ENCODE measurements around the gene OSCP1.

Gene OSCP1

GRCh38 chr1:36463463-36463802 lies 13.2 kb upstream of the OSCP1 start:
- Histone ChIP-seq H3K27me3 (ENCODE audit: control insufficient read depth, insufficient read depth, low read length) (peaks cover 34% of the 10 kb centered on the region), H3K36me3 (ENCODE audit: control insufficient read depth, insufficient read depth, low read length) (peaks cover 39% of the 10 kb centered on the region), H3K27ac (ENCODE audit: low read depth, low read length) (peak overlapping the region; percentile 83; the same call in 1 of the 2 replicates), H3K4me1 (ENCODE audit: control insufficient read depth, insufficient read depth, low read length) (peaks cover 13% of the 10 kb centered on the region), H3K9ac (ENCODE audit: low read length) (peak overlapping the region; percentile 88), H3K4me3 (ENCODE audit: low read depth, low read length) (peak overlapping the region; percentile 95), H3K9me3 (ENCODE audit: control insufficient read depth, insufficient read depth, low read depth, low read length) (no peaks in the 10 kb centered on the region)

- Histone ChIP-seq H3K27me3 (ENCODE audit: control insufficient read depth, insufficient read depth, low read length) (no peaks in the 10 kb centered on the region), H3K9me3 (ENCODE audit: control insufficient read depth, insufficient read depth, low read depth, low read length) (no peaks in the 10 kb centered on the region), H3K9ac (ENCODE audit: low read length) (no peak overlapping the region), H3K36me3 (ENCODE audit: control insufficient read depth, insufficient read depth, low read length) (peaks cover 76% of the 10 kb centered on the region), H3K4me3 (ENCODE audit: low read depth, low read length) (no peak overlapping the region), H3K27ac (ENCODE audit: low read depth, low read length) (no peak overlapping the region), H3K4me1 (ENCODE audit: control insufficient read depth, insufficient read depth, low read length) (no peaks in the 10 kb centered on the region; the same call in 1 of the 2 replicates)
Measured at GRCh38 chr1:36458910-36459309, 8.7 kb upstream of the OSCP1 start.

GRCh38 chr1:36457691-36458090 lies 7.4 kb upstream of the OSCP1 start:
- Histone ChIP-seq H3K36me3 (ENCODE audit: control insufficient read depth, insufficient read depth, low read length) (peaks cover 76% of the 10 kb centered on the region), H3K4me3 (ENCODE audit: low read depth, low read length) (no peak overlapping the region)

DNA sequence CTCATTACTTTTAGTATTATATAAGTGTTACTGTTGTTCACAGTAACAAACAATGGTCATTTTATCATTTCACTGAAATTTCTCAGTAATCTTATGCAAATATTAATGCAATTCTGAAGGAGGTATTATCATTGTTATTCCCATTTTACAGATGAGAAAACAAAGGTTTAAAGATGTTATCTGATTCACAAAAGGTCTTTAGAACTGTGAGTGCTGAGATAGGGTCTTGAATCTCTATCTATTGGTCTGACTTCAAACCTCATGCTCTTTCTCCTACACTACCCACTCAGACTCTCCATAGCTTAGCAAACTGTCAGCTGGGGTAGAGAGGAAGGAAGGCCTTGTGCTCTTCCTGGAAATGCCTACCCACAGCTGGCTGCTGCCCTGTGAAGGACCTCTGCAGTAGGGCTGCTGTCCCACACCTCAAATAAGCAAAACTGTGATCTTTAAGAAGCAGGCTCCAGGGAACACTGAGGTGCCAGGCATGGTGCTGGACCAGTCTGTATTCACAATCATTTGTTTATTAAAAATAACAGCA lies 6.2 kb upstream of the OSCP1 start:
- no peaks in the 10 kb centered on the region for H3K9me3 ChIP-seq (ENCODE audit: control insufficient read depth, insufficient read depth, low read depth, low read length)
- no peak overlapping the region for H3K4me3 ChIP-seq (ENCODE audit: low read depth, low read length)
- no peak overlapping the region for H3K27ac ChIP-seq (ENCODE audit: low read depth, low read length)
- no peaks in the 10 kb centered on the region for H3K4me1 ChIP-seq (ENCODE audit: control insufficient read depth, insufficient read depth, low read length)
- H3K36me3 ChIP-seq (ENCODE audit: control insufficient read depth, insufficient read depth, low read length) = peaks cover 65% of the 10 kb centered on the region
- H3K27me3 ChIP-seq (ENCODE audit: control insufficient read depth, insufficient read depth, low read length) = no peaks in the 10 kb centered on the region
- no peak overlapping the region for H3K9ac ChIP-seq (ENCODE audit: low read length)

More at GRCh38 chr1:36457691-36458090, 7.4 kb upstream of the OSCP1 start:
- Histone ChIP-seq H3K9me3 (ENCODE audit: control insufficient read depth, insufficient read depth, low read depth, low read length) (no peaks in the 10 kb centered on the region), H3K27me3 (ENCODE audit: control insufficient read depth, insufficient read depth, low read length) (no peaks in the 10 kb centered on the region), H3K27ac (ENCODE audit: low read depth, low read length) (no peak overlapping the region), H3K9ac (ENCODE audit: low read length) (no peak overlapping the region), H3K4me1 (ENCODE audit: control insufficient read depth, insufficient read depth, low read length) (no peaks in the 10 kb centered on the region)

DNA sequence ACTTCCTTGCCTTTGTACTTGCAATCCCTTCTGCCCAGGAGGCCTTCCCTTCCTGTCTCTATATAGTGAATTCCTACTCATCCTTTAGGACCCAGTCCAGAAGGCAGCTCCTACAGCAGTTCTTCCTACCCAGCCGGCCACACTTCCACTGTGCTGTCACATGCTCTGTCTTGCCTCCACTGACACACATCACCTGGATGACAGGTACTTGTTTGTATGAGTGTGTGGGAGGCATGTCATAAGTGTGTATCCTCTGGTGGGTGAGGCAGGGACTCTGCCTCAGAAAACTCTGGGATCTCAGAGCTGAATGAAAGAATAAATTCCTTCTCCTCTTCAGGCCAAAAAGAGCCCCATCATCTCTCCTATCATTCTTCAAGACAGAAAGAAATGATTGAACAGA lies 5.1 kb upstream of the OSCP1 start:
- H3K36me3 ChIP-seq (ENCODE audit: control insufficient read depth, insufficient read depth, low read length) = peaks cover 55% of the 10 kb centered on the region
- H3K4me3 ChIP-seq (ENCODE audit: low read depth, low read length) = no peak overlapping the region
- H3K9ac ChIP-seq (ENCODE audit: low read length) = no peak overlapping the region
- H3K27ac ChIP-seq (ENCODE audit: low read depth, low read length) = no peak overlapping the region
- H3K4me1 ChIP-seq (ENCODE audit: control insufficient read depth, insufficient read depth, low read length) = no peaks in the 10 kb centered on the region
- H3K9me3 ChIP-seq (ENCODE audit: control insufficient read depth, insufficient read depth, low read depth, low read length) = no peaks in the 10 kb centered on the region
- no peaks in the 10 kb centered on the region for H3K27me3 ChIP-seq (ENCODE audit: control insufficient read depth, insufficient read depth, low read length)

- H3K9ac ChIP-seq (ENCODE audit: low read length) = no peak overlapping the region
- peaks cover 41% of the 10 kb centered on the region for H3K36me3 ChIP-seq (ENCODE audit: control insufficient read depth, insufficient read depth, low read length)
- no peak overlapping the region for H3K4me3 ChIP-seq (ENCODE audit: low read depth, low read length)
- no peak overlapping the region for H3K27ac ChIP-seq (ENCODE audit: low read depth, low read length)
- no peaks in the 10 kb centered on the region for H3K9me3 ChIP-seq (ENCODE audit: control insufficient read depth, insufficient read depth, low read depth, low read length)
- H3K27me3 ChIP-seq (ENCODE audit: control insufficient read depth, insufficient read depth, low read length) = no peaks in the 10 kb centered on the region
- no peaks in the 10 kb centered on the region for H3K4me1 ChIP-seq (ENCODE audit: control insufficient read depth, insufficient read depth, low read length)
Measured at GRCh38 chr1:36453600-36454388, 3.5 kb upstream of the OSCP1 start.

DNA sequence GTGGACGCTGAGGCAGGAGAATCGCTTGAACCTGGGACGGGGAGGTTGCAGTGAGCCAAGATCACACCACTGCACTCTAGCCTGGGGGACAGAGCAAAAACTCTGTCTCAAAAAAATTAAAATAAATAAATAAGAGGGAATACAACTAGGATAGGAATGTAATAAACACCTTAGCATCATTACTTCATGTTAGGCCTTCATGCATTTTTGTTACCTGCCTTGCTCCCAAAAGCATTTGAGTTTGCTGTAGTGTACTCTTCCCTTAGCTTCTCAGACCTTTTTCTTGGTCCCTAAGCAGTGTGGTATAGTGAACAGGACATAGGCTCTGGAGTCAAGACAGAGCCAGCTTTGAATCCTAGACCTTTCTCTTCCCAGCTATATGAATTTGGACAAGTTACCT lies 2.8 kb upstream of the OSCP1 start:
- H3K27ac ChIP-seq (ENCODE audit: low read depth, low read length) = no peak overlapping the region

DNA sequence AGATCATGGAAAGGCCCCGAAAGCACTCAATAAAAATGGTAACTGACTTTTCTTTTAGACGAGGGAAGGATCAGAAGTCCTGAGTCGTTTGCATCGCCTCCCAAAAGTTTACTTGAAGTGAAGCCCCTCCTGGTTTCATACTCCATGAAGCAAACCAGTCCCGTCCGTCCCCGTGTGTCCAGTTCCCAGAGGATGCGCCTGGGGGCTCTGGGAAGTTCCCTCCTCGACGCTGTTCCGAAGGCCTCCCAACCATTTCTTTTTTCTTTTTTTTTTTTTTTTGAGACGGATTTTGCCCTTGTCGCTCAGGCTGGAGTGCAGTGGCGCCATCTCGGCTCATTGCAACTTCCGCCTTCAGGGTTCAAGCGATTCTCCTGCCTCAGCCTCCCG lies 661 bp upstream of the OSCP1 start:
- Histone ChIP-seq H3K36me3 (ENCODE audit: control insufficient read depth, insufficient read depth, low read length) (peaks cover 18% of the 10 kb centered on the region), H3K27ac (ENCODE audit: low read depth, low read length) (peak overlapping the region; percentile 63; the same call in 1 of the 2 replicates), H3K27me3 (ENCODE audit: control insufficient read depth, insufficient read depth, low read length) (no peaks in the 10 kb centered on the region), H3K9me3 (ENCODE audit: control insufficient read depth, insufficient read depth, low read depth, low read length) (no peaks in the 10 kb centered on the region), H3K9ac (ENCODE audit: low read length) (peak overlapping the region; percentile 88), H3K4me1 (ENCODE audit: control insufficient read depth, insufficient read depth, low read length) (0 out of 2 replicates have a peak, but pooled peaks cover 3% of the 10 kb centered on the region), H3K4me3 (ENCODE audit: low read depth, low read length) (peak overlapping the region; percentile 75)

More for the DNA sequence above, 2.8 kb upstream of the OSCP1 start:
- H3K9ac ChIP-seq (ENCODE audit: low read length) = no peak overlapping the region
- H3K4me3 ChIP-seq (ENCODE audit: low read depth, low read length) = no peak overlapping the region
- H3K4me1 ChIP-seq (ENCODE audit: control insufficient read depth, insufficient read depth, low read length) = no peaks in the 10 kb centered on the region
- no peaks in the 10 kb centered on the region for H3K9me3 ChIP-seq (ENCODE audit: control insufficient read depth, insufficient read depth, low read depth, low read length)
- no peaks in the 10 kb centered on the region for H3K27me3 ChIP-seq (ENCODE audit: control insufficient read depth, insufficient read depth, low read length)
- H3K36me3 ChIP-seq (ENCODE audit: control insufficient read depth, insufficient read depth, low read length) = peaks cover 35% of the 10 kb centered on the region

GRCh38 chr1:36448530-36449056 lies 1.7 kb downstream of the OSCP1 start:
- no peaks in the 10 kb centered on the region; the same call in 1 of the 2 replicates for H3K36me3 ChIP-seq (ENCODE audit: control insufficient read depth, insufficient read depth, low read length)
- 0 out of 2 replicates have a peak, but pooled peaks cover 3% of the 10 kb centered on the region for H3K4me1 ChIP-seq (ENCODE audit: control insufficient read depth, insufficient read depth, low read length)
- no peaks in the 10 kb centered on the region for H3K9me3 ChIP-seq (ENCODE audit: control insufficient read depth, insufficient read depth, low read depth, low read length)
- H3K27ac ChIP-seq (ENCODE audit: low read depth, low read length) = no peak overlapping the region
- H3K9ac ChIP-seq (ENCODE audit: low read length) = no peak overlapping the region
- no peak overlapping the region for H3K4me3 ChIP-seq (ENCODE audit: low read depth, low read length)
- no peaks in the 10 kb centered on the region for H3K27me3 ChIP-seq (ENCODE audit: control insufficient read depth, insufficient read depth, low read length)

GRCh38 chr1:36447450-36447849 lies 2.8 kb downstream of the OSCP1 start:
- 0 out of 2 replicates have a peak, but pooled peaks cover 3% of the 10 kb centered on the region for H3K4me1 ChIP-seq (ENCODE audit: control insufficient read depth, insufficient read depth, low read length)

DNA sequence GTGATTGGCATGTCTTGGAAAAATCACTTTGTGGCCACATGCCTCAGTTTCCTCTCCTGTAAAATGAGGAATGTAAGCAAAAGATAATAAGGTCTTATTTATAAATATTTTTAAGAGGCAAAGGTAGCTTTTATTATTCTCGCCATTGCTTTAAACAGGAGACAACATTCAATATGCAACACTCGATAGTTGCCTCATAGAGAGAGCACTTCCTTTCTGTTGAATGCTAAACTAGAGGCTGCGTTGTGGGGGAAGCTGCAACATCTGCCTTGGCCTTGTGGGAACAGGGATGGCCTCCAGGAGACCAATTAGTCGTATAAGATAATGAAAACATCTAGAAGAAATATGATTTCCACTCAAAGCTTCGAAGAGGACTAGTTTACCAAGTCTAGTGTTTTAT lies 3.5 kb downstream of the OSCP1 start:
- no peak overlapping the region for H3K9ac ChIP-seq (ENCODE audit: low read length)
- no peaks in the 10 kb centered on the region for H3K27me3 ChIP-seq (ENCODE audit: control insufficient read depth, insufficient read depth, low read length)
- H3K9me3 ChIP-seq (ENCODE audit: control insufficient read depth, insufficient read depth, low read depth, low read length) = no peaks in the 10 kb centered on the region
- no peak overlapping the region for H3K4me3 ChIP-seq (ENCODE audit: low read depth, low read length)
- H3K27ac ChIP-seq (ENCODE audit: low read depth, low read length) = no peak overlapping the region
- 0 out of 2 replicates have a peak, but pooled peaks cover 3% of the 10 kb centered on the region for H3K4me1 ChIP-seq (ENCODE audit: control insufficient read depth, insufficient read depth, low read length)
- H3K36me3 ChIP-seq (ENCODE audit: control insufficient read depth, insufficient read depth, low read length) = no peaks in the 10 kb centered on the region

More at GRCh38 chr1:36447450-36447849, 2.8 kb downstream of the OSCP1 start:
- Histone ChIP-seq H3K9ac (ENCODE audit: low read length) (no peak overlapping the region), H3K27me3 (ENCODE audit: control insufficient read depth, insufficient read depth, low read length) (no peaks in the 10 kb centered on the region), H3K9me3 (ENCODE audit: control insufficient read depth, insufficient read depth, low read depth, low read length) (no peaks in the 10 kb centered on the region), H3K4me3 (ENCODE audit: low read depth, low read length) (no peak overlapping the region), H3K27ac (ENCODE audit: low read depth, low read length) (no peak overlapping the region), H3K36me3 (ENCODE audit: control insufficient read depth, insufficient read depth, low read length) (no peaks in the 10 kb centered on the region)
